Natural killer cell treated with Interleukin-12 subunit alpha and Interleukin-12 subunit beta and Interleukin-15 and Interleukin-18, amount 100 ng/mL, for 72 hours (primary cell): ENCODE data around the gene UXT. TPM values are rescaled to one million over a fixed set of nuclear protein-coding genes. Genes with fewer than 3 reads are reported as not detected.

ENCODE experiments used
- ATAC-seq, 2 donors: fragments of 150-1000 bp; cut with Tn5 transposase in 1 of 2; sonication (Bioruptor Pico), chemical (Tn5 transposase) in 1 of 2; 2 replicates each; pipeline ENCODE4 v1.10.0; 2021
- DNase-seq: peaks from one replicate; pipeline ENCODE4 v3.0.0; 2022; ENCODE audit warnings: low spot score
- H3K27ac Mint-ChIP-seq, 2 donors: 1 replicate in 1 of 2; 2 replicates in 1 of 2; pipeline ENCODE4 v1.8.0; 2022; ENCODE audit warnings: mixed read lengths in 2 of 2, mild to moderate bottlenecking in 1 of 2, moderate library complexity in 1 of 2
- H3K27me3 Mint-ChIP-seq, 2 donors: 1 replicate in 1 of 2; 2 replicates in 1 of 2; pipeline ENCODE4 v1.8.0; 2022; ENCODE audit warnings: mixed read lengths in 2 of 2
- H3K36me3 Mint-ChIP-seq: one replicate; pipeline ENCODE4 v1.8.0; 2022; ENCODE audit warnings: mixed read lengths
- H3K4me1 Mint-ChIP-seq, 2 donors: 1 replicate in 1 of 2; 2 replicates in 1 of 2; pipeline ENCODE4 v1.8.0; 2022; ENCODE audit warnings: low read depth in 2 of 2, mixed read lengths in 2 of 2, mild to moderate bottlenecking in 1 of 2
- H3K4me3 Mint-ChIP-seq: one replicate; pipeline ENCODE4 v1.8.0; 2022; ENCODE audit warnings: mixed read lengths
- H3K9me3 Mint-ChIP-seq: 2 replicates; pipeline ENCODE4 v1.8.0; 2022; ENCODE audit warnings: mixed read lengths
- total RNA-seq, 2 donors: library from RNA; stranded (reverse); gene quantifications; one replicate each; pipeline ENCODE4 v1.2.3, GENCODE V29; 2022

UXT gene
- total RNA-seq, 2 donors from 2014 or later, result 80.5 to 113 TPM

DNA sequence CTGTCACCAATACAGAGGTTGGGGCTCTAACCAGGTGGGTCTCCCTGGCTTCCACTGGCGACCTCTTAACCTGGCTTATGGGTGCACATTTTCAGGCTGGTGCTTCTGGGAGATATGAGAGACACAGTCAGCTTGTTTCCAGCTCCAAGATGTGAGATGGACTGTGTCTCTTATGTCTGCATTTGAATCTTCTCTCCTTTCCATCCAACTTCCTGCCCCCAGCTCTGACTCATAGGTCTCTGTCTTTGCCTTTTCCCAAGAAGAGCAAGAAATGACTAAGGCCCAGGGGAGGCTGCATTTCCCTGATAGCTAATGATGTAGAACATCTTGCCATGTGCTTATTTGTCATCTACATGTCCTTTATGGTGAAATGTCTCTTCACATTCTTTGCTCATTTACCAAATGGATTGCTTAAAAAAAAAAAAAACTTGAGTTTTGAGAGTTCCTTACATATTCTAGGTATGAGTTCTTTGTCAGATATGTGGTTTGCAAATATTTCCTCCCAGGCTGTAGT, 3.2 kb upstream of the UXT start:
- Mint-ChIP-seq H3K27ac (peak overlapping the region in 1 of 2 donors; percentile 73), H3K4me1 (peaks cover 9 to 13% of the 10 kb centered on the region in 2 donors), H3K27me3 (peaks cover 0 to 6% of the 10 kb centered on the region in 2 donors), H3K9me3 (no peaks in the 10 kb centered on the region), H3K4me3 (peak overlapping the region; percentile 47), H3K36me3 (no peaks in the 10 kb centered on the region)
- DNase-seq (no peak), ATAC-seq (no peak)

DNA sequence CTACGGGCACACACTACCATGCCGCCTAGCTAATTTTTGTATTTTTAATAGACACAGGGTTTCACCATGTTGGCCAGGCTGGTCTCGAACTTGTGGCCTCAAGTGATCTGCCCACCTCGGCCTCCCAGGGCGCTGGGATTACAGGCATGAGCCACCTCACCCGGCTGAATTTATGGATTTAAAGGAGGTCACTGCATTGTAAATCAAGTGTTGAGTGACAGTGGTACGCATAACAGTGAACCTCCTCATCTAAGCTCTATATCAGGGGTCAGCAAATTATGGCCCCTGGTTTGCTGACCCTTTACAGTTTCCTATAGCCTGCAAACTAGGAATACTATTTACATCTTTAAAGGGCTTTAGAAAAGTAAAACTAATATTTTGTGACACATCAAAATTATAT, 2.6 kb upstream of the UXT start:
- peaks cover 9 to 14% of the 10 kb centered on the region in 2 donors for H3K4me1 Mint-ChIP-seq
- peaks cover 2% of the 10 kb centered on the region for H3K36me3 Mint-ChIP-seq
- DNase-seq, result no peak
- H3K27ac Mint-ChIP-seq, result no peak overlapping the region
- H3K27me3 Mint-ChIP-seq, result peaks cover 0 to 4% of the 10 kb centered on the region in 2 donors
- H3K9me3 Mint-ChIP-seq, result no peaks in the 10 kb centered on the region
- no peak for ATAC-seq
- H3K4me3 Mint-ChIP-seq, result no peak overlapping the region

- H3K9me3 Mint-ChIP-seq, result no peaks in the 10 kb centered on the region
- H3K4me1 Mint-ChIP-seq, result peaks cover 13 to 24% of the 10 kb centered on the region in 2 donors
- H3K36me3 Mint-ChIP-seq, result peaks cover 12% of the 10 kb centered on the region
- no peaks in the 10 kb centered on the region for H3K27me3 Mint-ChIP-seq
- no peak for DNase-seq
- peak overlapping the region; percentile 96 to 97 for H3K27ac Mint-ChIP-seq
- no peak for ATAC-seq
- peak overlapping the region; percentile 89 for H3K4me3 Mint-ChIP-seq
These were observed 394 bp upstream of the UXT start for GRCh38 chrX:47659421-47659726.

DNA sequence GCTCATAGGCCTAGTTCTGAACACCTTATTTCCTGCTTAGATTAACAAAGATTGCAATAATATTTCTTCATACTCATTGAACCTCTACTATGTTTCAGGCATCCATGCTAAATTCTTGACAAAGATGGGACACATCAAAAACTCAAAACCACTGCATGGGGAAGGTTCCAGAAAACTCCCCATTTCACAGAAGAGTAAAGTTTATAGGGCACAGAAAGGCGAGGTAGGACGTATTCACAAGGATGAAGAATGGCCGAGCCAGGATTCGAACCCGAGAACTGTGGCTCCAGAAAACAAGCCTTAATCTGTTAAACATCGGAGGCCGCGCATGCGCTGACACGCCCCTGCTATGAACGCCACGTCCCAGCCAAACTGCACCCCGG, 688 bp downstream of the UXT start:
- Mint-ChIP-seq H3K9me3 (no peaks in the 10 kb centered on the region), H3K4me3 (peak overlapping the region; percentile 89), H3K27me3 (no peaks in the 10 kb centered on the region), H3K36me3 (peaks cover 17% of the 10 kb centered on the region), H3K27ac (peak overlapping the region; percentile 96 to 97), H3K4me1 (peaks cover 13 to 24% of the 10 kb centered on the region in 2 donors)
- no peak for DNase-seq
- no peak for ATAC-seq

DNA sequence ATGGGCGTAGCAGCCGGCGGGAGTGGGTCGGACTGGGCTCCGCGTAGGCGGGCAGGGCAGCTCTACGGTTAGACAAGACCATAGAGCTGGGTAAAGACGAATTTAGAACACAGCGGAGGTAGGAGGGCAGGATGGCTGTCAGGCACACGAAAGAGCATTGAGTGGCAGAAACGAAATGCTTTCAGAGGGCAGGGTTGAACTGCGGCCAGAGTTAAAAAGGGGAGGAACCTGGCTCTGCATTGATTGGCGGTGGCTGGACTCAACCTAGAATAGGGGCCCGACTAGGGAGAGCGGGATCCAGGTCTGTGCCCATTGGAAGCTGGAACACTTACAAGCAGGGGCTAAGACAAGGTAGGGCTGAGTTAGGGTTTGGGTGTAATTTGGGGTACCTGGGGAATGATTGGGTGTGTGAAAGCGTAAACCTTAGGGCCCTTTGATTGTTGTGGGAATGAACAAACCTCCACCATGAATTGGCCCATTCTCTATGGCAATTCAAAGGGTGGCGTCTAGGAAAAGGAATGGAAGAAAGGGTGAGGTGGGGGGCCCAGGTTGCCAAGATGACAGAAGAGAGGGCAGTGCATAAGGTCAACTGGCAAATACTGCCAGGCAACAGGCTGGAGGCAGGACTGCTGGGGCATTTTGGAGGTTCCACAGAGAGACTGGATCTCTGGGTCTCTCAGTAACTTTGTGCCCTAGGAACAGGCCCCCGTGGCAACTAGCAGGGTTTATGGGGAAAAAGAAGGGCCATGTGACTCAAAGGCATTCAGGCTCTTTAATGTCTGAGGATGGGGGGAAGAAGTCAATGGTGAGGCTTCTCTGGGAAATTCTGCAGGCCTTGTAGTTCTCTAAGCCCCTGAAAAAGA, 7.7 kb downstream of the UXT start:
- Mint-ChIP-seq H3K4me3 (peak overlapping the region; percentile 91), H3K36me3 (peaks cover 16% of the 10 kb centered on the region), H3K27me3 (peaks cover 0 to 3% of the 10 kb centered on the region in 2 donors), H3K4me1 (peaks cover 31 to 37% of the 10 kb centered on the region in 2 donors), H3K27ac (peak overlapping the region; percentile 88 to 93), H3K9me3 (no peaks in the 10 kb centered on the region)
- ATAC-seq (no peak), DNase-seq (no peak)

- DNase-seq (peak; percentile 93), ATAC-seq (peak; percentile 95 to 97)
- Mint-ChIP-seq H3K4me1 (peaks cover 30 to 31% of the 10 kb centered on the region in 2 donors), H3K4me3 (peak within 1 kb of the TSS; percentile 91), H3K36me3 (peaks cover 8% of the 10 kb centered on the region), H3K9me3 (no peaks in the 10 kb centered on the region), H3K27ac (peak within 1 kb of the TSS; percentile 88 to 93), H3K27me3 (peaks cover 0 to 3% of the 10 kb centered on the region in 2 donors)
These were observed 8.6 kb downstream of the UXT start, which contains the start of gene ELK1 for GRCh38 chrX:47650164-47651042. Gene ELK1 (minus strand): TSS chrX:47650563. CDS start chrX:47641441, 9,122 bp downstream.

GRCh38 chrX:47649781-47650163, 9.2 kb downstream of the UXT start:
- Mint-ChIP-seq H3K4me3 (peak overlapping the region; percentile 91), H3K9me3 (no peaks in the 10 kb centered on the region), H3K36me3 (peaks cover 8% of the 10 kb centered on the region), H3K4me1 (peaks cover 32% of the 10 kb centered on the region in 2 donors), H3K27ac (peak overlapping the region; percentile 20 to 88), H3K27me3 (peaks cover 0 to 5% of the 10 kb centered on the region in 2 donors)
- ATAC-seq (no peak), DNase-seq (no peak)

DNA sequence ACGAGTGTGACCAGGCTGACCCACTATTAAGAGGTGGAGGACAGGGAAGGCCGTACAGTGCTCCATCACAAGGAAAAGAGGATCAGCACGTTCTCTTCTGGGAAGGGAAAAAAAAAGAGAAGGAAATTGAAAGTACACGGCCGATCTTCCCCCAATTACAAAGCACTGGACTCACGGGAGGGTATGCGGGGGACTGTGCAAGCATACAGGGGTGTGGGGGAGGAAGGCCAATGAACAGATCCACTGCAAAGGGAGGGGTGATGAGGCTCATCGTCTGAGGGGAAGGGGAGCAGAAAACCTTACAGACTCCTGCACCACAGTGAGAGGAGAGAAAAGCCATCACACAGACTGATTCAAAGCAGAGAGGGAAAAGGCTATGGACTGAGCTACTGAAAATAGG, 9.7 kb downstream of the UXT start:
- ATAC-seq (no peak), DNase-seq (no peak)
- Mint-ChIP-seq H3K27ac (peak overlapping the region; percentile 20 to 88), H3K9me3 (no peaks in the 10 kb centered on the region), H3K4me1 (peaks cover 36 to 37% of the 10 kb centered on the region in 2 donors), H3K36me3 (peaks cover 8% of the 10 kb centered on the region), H3K4me3 (peak overlapping the region; percentile 91), H3K27me3 (peaks cover 0 to 8% of the 10 kb centered on the region in 2 donors)

- H3K4me3 Mint-ChIP-seq, result peak overlapping the region; percentile 91
- no peaks in the 10 kb centered on the region for H3K9me3 Mint-ChIP-seq
- no peak for DNase-seq
- peaks cover 4% of the 10 kb centered on the region for H3K36me3 Mint-ChIP-seq
- peaks cover 0 to 10% of the 10 kb centered on the region in 2 donors for H3K27me3 Mint-ChIP-seq
- H3K4me1 Mint-ChIP-seq, result peaks cover 38 to 40% of the 10 kb centered on the region in 2 donors
- peak overlapping the region; percentile 37 to 88 for H3K27ac Mint-ChIP-seq
- ATAC-seq, result no peak
These were observed 10.6 kb downstream of the UXT start for GRCh38 chrX:47648376-47648775.

DNA sequence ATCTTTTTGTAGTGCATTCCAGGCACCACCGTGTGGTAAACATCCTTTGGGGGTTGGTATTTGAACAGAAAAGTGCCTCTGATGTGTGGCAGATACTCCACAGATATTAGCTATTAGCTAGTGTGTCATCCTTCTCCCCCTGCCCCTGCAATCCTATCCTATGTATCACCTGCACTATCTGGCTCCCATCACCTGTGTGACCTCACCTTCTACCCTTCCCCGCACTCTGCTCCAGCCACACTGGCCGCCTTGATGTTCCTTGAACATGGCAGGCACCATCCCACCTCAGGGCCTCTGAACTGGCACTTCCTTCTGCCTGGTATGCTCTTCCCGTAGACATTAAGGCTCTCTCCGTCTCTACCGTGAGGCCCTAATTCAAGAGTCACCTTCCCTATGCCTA, 12.3 kb downstream of the UXT start:
- H3K4me3 Mint-ChIP-seq, result no peak overlapping the region
- H3K4me1 Mint-ChIP-seq, result peaks cover 35 to 40% of the 10 kb centered on the region in 2 donors
- H3K9me3 Mint-ChIP-seq, result no peaks in the 10 kb centered on the region
- no peak for ATAC-seq
- H3K27me3 Mint-ChIP-seq, result peaks cover 0 to 11% of the 10 kb centered on the region in 2 donors
- DNase-seq, result no peak
- no peak overlapping the region for H3K27ac Mint-ChIP-seq
- H3K36me3 Mint-ChIP-seq, result no peaks in the 10 kb centered on the region

DNA sequence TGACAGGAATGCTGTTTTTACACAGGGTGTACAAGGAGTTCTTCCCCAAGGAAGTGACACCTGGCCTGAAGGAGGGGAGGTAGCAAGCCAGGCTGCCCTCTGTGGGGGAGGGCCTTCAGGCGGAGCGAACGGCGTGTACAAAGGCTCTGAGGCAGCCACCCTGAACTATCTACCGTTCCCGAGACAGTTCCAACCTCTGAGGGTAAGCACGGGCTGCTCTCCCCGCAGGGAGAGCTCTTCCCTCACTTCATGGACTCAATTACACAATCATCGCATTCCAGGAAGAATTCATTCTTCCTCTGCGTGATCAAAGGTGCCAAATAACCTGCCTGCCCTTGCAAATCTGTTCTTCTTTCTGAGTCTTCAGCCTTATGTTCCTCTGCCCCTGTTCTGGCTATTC, 13.4 kb downstream of the UXT start:
- peaks cover 3% of the 10 kb centered on the region for H3K36me3 Mint-ChIP-seq
- no peak overlapping the region for H3K27ac Mint-ChIP-seq

GRCh38 chrX:47644557-47645091, 14.4 kb downstream of the UXT start:
- no peak overlapping the region for H3K4me3 Mint-ChIP-seq
- H3K4me1 Mint-ChIP-seq, result peaks cover 23 to 26% of the 10 kb centered on the region in 2 donors
- DNase-seq, result no peak
- peak in 1 of 2 donors; percentile 62 for ATAC-seq
- H3K27ac Mint-ChIP-seq, result no peak overlapping the region
- H3K9me3 Mint-ChIP-seq, result no peaks in the 10 kb centered on the region
- H3K36me3 Mint-ChIP-seq, result peaks cover 12% of the 10 kb centered on the region
- peaks cover 0 to 14% of the 10 kb centered on the region in 2 donors for H3K27me3 Mint-ChIP-seq

More for the DNA sequence above, 13.4 kb downstream of the UXT start:
- Mint-ChIP-seq H3K4me3 (no peak overlapping the region), H3K27me3 (peaks cover 0 to 14% of the 10 kb centered on the region in 2 donors), H3K4me1 (peaks cover 26 to 30% of the 10 kb centered on the region in 2 donors), H3K9me3 (no peaks in the 10 kb centered on the region)
- ATAC-seq, result no peak
- no peak for DNase-seq

- Mint-ChIP-seq H3K27ac (no peak overlapping the region), H3K4me3 (no peak overlapping the region)
- no peak for ATAC-seq
These were observed 15.1 kb downstream of the UXT start for GRCh38 chrX:47643926-47644325.

More at GRCh38 chrX:47643926-47644325, 15.1 kb downstream of the UXT start:
- peaks cover 0 to 14% of the 10 kb centered on the region in 2 donors for H3K27me3 Mint-ChIP-seq
- H3K9me3 Mint-ChIP-seq, result no peaks in the 10 kb centered on the region
- H3K4me1 Mint-ChIP-seq, result peaks cover 16 to 19% of the 10 kb centered on the region in 2 donors
- peaks cover 15% of the 10 kb centered on the region for H3K36me3 Mint-ChIP-seq
- DNase-seq, result no peak
